ENCODE data around the gene VWA1.

VWA1 gene

GRCh38 chr1:1406821-1407635 is 28.5 kb upstream of the VWA1 start, which contains the start of gene MRPL20 (continued):
- TF ChIP-seq ZNF132 (tag by site-specific recombination; IDR thresholded peaks at IDR 0.05; ENCODE audit: borderline replicate concordance) (no peak), ZNF175 (tag by site-specific recombination; IDR thresholded peaks at IDR 0.05) (no peak), ZNF660 (tag by site-specific recombination; IDR thresholded peaks at IDR 0.05) (0 out of 2 replicates have a peak, but pooled peaks have one; percentile 14), ZNF501 (tag by site-specific recombination; IDR thresholded peaks at IDR 0.05) (peak; percentile 95), PRDM2 (tag by site-specific recombination; IDR thresholded peaks at IDR 0.05; ENCODE audit: borderline replicate concordance) (no peak), ZBTB8A (tag by site-specific recombination; IDR thresholded peaks at IDR 0.05) (peak; percentile 87), ZNF561 (tag by site-specific recombination; IDR thresholded peaks at IDR 0.05; ENCODE audit: borderline replicate concordance) (peak; percentile 53; the same call in 1 of the 2 replicates), ZNF513 (tag by site-specific recombination; IDR thresholded peaks at IDR 0.05) (peak; percentile 91), ZSCAN18 (tag by site-specific recombination; IDR thresholded peaks at IDR 0.05) (no peak), ZNF398 (tag by site-specific recombination; IDR thresholded peaks at IDR 0.05) (no peak), ZBTB6 (tag by site-specific recombination; IDR thresholded peaks at IDR 0.05) (no peak; the same call in 1 of the 2 replicates), ZNF449 (tag by site-specific recombination; IDR thresholded peaks at IDR 0.05) (no peak), ZBTB11 (tag by site-specific recombination; conservative IDR thresholded peaks at IDR 0.05; ENCODE audit: low read depth) (peak; percentile 96), ZNF23 (tag by site-specific recombination; IDR thresholded peaks at IDR 0.05; ENCODE audit: borderline replicate concordance) (no peak), PRDM1 (tag by site-specific recombination; IDR thresholded peaks at IDR 0.05) (no peak), EGR2 (tag by site-specific recombination; IDR thresholded peaks at IDR 0.05; ENCODE audit: low read depth) (no peak), ZNF16 (tag by site-specific recombination; IDR thresholded peaks at IDR 0.05; ENCODE audit: low read depth) (no peak), ZNF692 (tag by site-specific recombination; IDR thresholded peaks at IDR 0.05) (peak; percentile 74), ZNF785 (tag by site-specific recombination; IDR thresholded peaks at IDR 0.05) (no peak)
